Right lobe of liver (tissue), 6 donors: ENCODE data around the gene CLDN4. TPM values are rescaled to one million over a fixed set of nuclear protein-coding genes. Genes with fewer than 3 reads are reported as not detected.
"Not testable (repeated sequence)": the region's sequence is repeated elsewhere in the genome, so short reads cannot be mapped to it uniquely, and the experiment has no call there.

Experiments used
- ATAC-seq, 4 donors: fragments of 200-7000 bp; cut with Tn5 transposase; one replicate each; pipeline ENCODE4 v1.9.1; 2020; ENCODE audit warnings: mild to moderate bottlenecking in 4 of 4, moderate library complexity in 4 of 4
- DNase-seq, 3 donors: peaks; one replicate each; pipeline ENCODE4 v3.0.0-alpha.2; 2020
- H3K27ac ChIP-seq, 3 donors: fragments of 200-600 bp; one replicate each; pipeline ENCODE4 v1.8.0; 2022
- H3K27me3 ChIP-seq, 2 donors: fragments of 200-600 bp; one replicate each; pipeline ENCODE4 v1.8.0; 2022
- H3K36me3 ChIP-seq, 4 donors: fragments of 200-600 bp; sonication (generic) in 1 of 4; one replicate each; pipeline versions ENCODE4 v1.5.1 to v1.8.0; 2017 to 2022; ENCODE audit warnings: control low read depth in 1 of 4
- H3K4me1 ChIP-seq, 4 donors: fragments of 200-600 bp; sonication (generic) in 1 of 4; one replicate each; pipeline versions ENCODE4 v1.5.1 to v1.8.0; 2017 to 2022; ENCODE audit warnings: control low read depth in 1 of 4
- H3K4me3 ChIP-seq, 3 donors: fragments of 200-600 bp; one replicate each; pipeline ENCODE4 v1.8.0; 2022
- H3K9me3 ChIP-seq, 4 donors: fragments of 200-600 bp; sonication (generic) in 1 of 4; one replicate each; pipeline versions ENCODE4 v1.5.1 to v1.8.0; 2017 to 2022; ENCODE audit warnings: control low read depth in 1 of 4
- POLR2A ChIP-seq: fragments of 450-650 bp; IDR thresholded peaks from one replicate; pipeline ENCODE4 v1.6.1; 2017; ENCODE audit warnings: antibody characterized with exemption, mild to moderate bottlenecking
- WGBS: methylation state at CpG from one replicate; pipeline ENCODE4 v1.1.6; 2018; ENCODE audit warnings: low coverage, low lambda C conversion rate; ENCODE audit not compliant: insufficient coverage; ENCODE audit errors: missing lambda C conversion rate; 5-methylcytosine and 5-hydroxymethylcytosine counted together
- intact Hi-C, 2 donors: fragments of 100-400 bp; cut with DNase I; formaldehyde crosslinking; loops; one replicate each; pipeline versions ENCODE4 v1.11.2 to v1.14.1; 2022
- total RNA-seq, 6 experiments: library from RNA; depleted of rRNA in 2 of 6; stranded (reverse); fragments of >200 nt in 2 of 6; fragmentation: NEBNext Ultra II Directional in 3 of 6; extraction: Animal tissue kit (Norgen Biotek cat#: 25700) in 3 of 6; gene quantifications; one replicate each; pipeline versions ENCODE4 v1.1.0 to v1.2.4, GENCODE V29; 2016 to 2023
- TF ChIP-seq, protein P1 (sequence below), 4 donors: fragments of 200-600 bp in 3 of 4; fragments of 450-650 bp in 1 of 4; IDR thresholded peaks; one replicate each; pipeline versions ENCODE4 v1.5.1 to v1.8.0; 2016 to 2022; ENCODE audit warnings: antibody characterized with exemption in 4 of 4, mild to moderate bottlenecking in 2 of 4
- donor health status: DM: no; HTN: yes; CAD: no.
- donor health status: DM: no; HTN: no; CAD: no.
- donor health status: DM: no; HTN: no; CAD: no.
- donor health status: DM: no; HTN: yes; CAD: no.
- donor health status: DM: no; HTN: yes; CAD: no.

Gene CLDN4
- total RNA-seq, 6 experiments from 2014 or later, result 0.56 to 3.9 (median 1.3) TPM

DNA sequence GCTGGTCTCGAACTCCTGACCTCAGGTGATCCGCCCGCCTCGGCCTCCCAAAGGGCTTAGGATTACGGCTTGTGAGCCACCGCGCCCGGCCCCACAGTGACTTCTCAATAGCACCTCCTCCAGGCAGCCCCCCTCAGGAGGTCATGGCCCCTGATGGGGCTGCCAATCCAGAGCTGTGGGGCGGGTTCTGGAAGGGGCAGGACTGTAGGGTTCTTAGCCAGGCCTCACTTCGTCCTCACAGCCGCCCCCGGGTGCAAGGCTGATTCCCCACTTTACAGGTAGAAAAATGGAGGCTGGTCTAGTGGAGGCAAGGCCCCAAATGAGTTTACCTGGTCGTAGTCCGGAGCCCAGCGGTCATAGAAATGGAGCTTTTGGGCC, 10.9 kb downstream of the CLDN4 start:
- ATAC-seq (no peak), DNase-seq (no peak)
- Histone ChIP-seq H3K4me1 (peaks cover 0 to 5% (median 2%) of the 10 kb centered on the region in 4 donors), H3K27ac (no peak overlapping the region), H3K36me3 (no peaks in the 10 kb centered on the region), H3K4me3 (peak overlapping the region; percentile 35 to 61 (median 59)), H3K9me3 (no peaks in the 10 kb centered on the region), H3K27me3 (no peaks in the 10 kb centered on the region)
- no CpG with 5 or more reads among the region's 15 CpGs for WGBS
- intact Hi-C loops, result no loop called here
- TF ChIP-seq, protein P1, sequence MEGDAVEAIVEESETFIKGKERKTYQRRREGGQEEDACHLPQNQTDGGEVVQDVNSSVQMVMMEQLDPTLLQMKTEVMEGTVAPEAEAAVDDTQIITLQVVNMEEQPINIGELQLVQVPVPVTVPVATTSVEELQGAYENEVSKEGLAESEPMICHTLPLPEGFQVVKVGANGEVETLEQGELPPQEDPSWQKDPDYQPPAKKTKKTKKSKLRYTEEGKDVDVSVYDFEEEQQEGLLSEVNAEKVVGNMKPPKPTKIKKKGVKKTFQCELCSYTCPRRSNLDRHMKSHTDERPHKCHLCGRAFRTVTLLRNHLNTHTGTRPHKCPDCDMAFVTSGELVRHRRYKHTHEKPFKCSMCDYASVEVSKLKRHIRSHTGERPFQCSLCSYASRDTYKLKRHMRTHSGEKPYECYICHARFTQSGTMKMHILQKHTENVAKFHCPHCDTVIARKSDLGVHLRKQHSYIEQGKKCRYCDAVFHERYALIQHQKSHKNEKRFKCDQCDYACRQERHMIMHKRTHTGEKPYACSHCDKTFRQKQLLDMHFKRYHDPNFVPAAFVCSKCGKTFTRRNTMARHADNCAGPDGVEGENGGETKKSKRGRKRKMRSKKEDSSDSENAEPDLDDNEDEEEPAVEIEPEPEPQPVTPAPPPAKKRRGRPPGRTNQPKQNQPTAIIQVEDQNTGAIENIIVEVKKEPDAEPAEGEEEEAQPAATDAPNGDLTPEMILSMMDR (IDR thresholded peaks at IDR 0.05), result no peak
- no peak for TF ChIP-seq POLR2A

DNA sequence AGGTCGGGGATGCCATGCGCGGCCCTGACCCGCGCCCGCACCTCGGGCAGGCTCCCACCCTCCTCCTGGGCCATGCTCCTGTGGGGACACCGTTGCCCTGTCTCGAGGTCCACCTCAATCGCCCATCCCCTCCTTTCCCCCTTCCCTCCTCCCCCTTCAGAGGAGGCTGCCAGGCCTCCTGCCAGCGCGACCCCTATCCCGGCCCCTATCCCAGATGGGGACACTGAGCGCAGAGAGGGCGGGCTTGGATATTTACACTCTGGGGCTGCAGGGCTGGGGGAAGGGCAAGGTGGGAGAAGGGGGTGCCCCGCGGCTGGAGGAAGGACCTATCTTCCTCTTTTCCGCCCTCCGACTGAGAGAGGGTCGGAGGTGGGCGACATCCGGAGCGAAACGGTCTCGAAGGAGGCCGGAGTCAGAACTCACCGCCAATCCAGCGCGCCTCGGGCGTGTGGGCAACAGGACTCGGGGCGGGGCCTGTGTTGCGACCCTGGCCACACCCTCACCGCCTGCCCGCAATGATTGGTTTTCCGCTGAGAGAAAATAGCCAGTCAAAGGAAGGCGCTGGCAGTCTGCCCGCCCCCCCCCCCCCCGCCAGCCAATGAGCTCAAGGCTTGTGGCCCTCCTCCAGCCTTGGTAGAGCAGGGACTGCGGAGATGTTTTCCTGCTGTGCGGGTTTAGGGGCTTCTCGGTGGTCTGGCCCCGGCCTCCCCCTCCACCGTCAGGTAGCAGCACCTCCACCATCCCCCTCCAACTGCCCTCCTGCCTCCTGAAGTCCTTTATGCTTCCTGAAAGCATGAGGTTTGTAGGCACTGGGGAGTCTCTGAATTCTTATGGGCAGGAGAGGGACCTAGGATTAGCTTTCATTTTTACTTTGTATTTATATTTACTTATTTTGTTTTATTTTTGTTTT, 11.5 kb downstream of the CLDN4 start, which contains the start of gene METTL27:
Gene METTL27 (minus strand): TSS at position 450 of the 910 bp plus-strand sequence. CDS start 376 bp downstream, at position 74.
- peaks cover 0 to 5% (median 2%) of the 10 kb centered on the region in 4 donors for H3K4me1 ChIP-seq
- peak; percentile 97 to 99 (median 98) for ATAC-seq
- intact Hi-C loops, result no loop called here

GRCh38 chr7:73844131-73844547, 13.3 kb downstream of the CLDN4 start:
- no peak for ATAC-seq
- intact Hi-C loops, result no loop called here
- Histone ChIP-seq H3K27ac (no peak overlapping the region), H3K27me3 (no peaks in the 10 kb centered on the region), H3K4me3 (no peak overlapping the region), H3K36me3 (no peaks in the 10 kb centered on the region), H3K9me3 (no peaks in the 10 kb centered on the region), H3K4me1 (peaks cover 0 to 5% (median 2%) of the 10 kb centered on the region in 4 donors)
- TF ChIP-seq POLR2A, result no peak
- TF ChIP-seq, protein P1 (IDR thresholded peaks at IDR 0.05), result no peak
- no peak for DNase-seq
- 25% methylated on average over 7 of the region's 9 CpGs for WGBS

More for the DNA sequence above, 11.5 kb downstream of the CLDN4 start, which contains the start of gene METTL27:
- no peaks in the 10 kb centered on the region for H3K27me3 ChIP-seq
- H3K27ac ChIP-seq, result peak within 1 kb of the TSS in 1 of 3 donors; percentile 58
- H3K4me3 ChIP-seq, result peak within 1 kb of the TSS; percentile 46 to 61 (median 59)
- no peak for TF ChIP-seq POLR2A
- TF ChIP-seq, protein P1 (IDR thresholded peaks at IDR 0.05), result no peak
- DNase-seq, result peak; percentile 93 to 95 (median 94)
- no peaks in the 10 kb centered on the region for H3K9me3 ChIP-seq
- no peaks in the 10 kb centered on the region for H3K36me3 ChIP-seq
- 1% methylated on average over 19 of the region's 45 CpGs for WGBS

- H3K36me3 ChIP-seq, result no peaks in the 10 kb centered on the region
- no peak for ATAC-seq
- 73% methylated on average over 12 of the region's 13 CpGs for WGBS
- H3K27me3 ChIP-seq, result no peaks in the 10 kb centered on the region
- H3K4me3 ChIP-seq, result no peak overlapping the region
- no peak for DNase-seq
- H3K4me1 ChIP-seq, result peaks cover 0 to 5% (median 2%) of the 10 kb centered on the region in 4 donors
- no peaks in the 10 kb centered on the region for H3K9me3 ChIP-seq
- TF ChIP-seq, protein P1 (IDR thresholded peaks at IDR 0.05), result no peak
- no peak for TF ChIP-seq POLR2A
- intact Hi-C loops, result no loop called here
- H3K27ac ChIP-seq, result no peak overlapping the region
Measured at GRCh38 chr7:73844848-73845460, 14.2 kb downstream of the CLDN4 start.

DNA sequence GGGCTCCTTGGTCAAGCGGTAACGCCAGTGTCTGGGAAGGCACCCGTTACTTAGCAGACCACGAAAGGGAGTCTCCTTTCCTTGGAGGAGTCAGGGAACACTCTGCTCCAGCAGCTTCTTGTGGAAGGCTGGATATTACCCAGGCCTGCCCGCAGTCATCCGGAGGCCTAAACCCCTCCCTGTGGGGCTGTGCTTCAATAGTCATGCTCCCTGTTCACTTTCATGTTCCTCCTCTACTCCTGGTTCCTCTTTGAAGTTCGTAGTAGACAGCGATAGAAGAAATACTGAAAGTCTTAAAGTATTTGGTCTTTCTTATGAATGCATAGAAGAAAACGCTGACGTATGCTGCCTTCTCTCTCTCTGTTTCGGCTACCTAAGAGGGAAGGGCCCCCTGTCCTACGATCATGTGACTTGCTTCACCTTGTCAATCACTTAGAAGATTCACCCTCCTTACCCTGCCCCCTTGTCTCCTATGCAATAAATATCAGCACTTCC, 15.0 kb downstream of the CLDN4 start:
- H3K9me3 ChIP-seq, DNase-seq, intact Hi-C loops, ATAC-seq, H3K36me3 ChIP-seq, H3K4me3 ChIP-seq, H3K27me3 ChIP-seq, H3K27ac ChIP-seq, H3K4me1 ChIP-seq: not testable (repeated sequence)
- 70% methylated on average over 8 of the region's 12 CpGs for WGBS
